T-helper 1 cell treated with Interleukin-12 subunit alpha and Interleukin-12 subunit beta and Interleukin-4 antibody, amounts not matched to agents 30 ng/mL and 1 ng/mL, for 36 hours (primary cell): ENCODE data around the gene PARP4. TPM values are rescaled to one million over a fixed set of nuclear protein-coding genes. Genes with fewer than 3 reads are reported as not detected.
"Not testable (repeated sequence)": the region's sequence is repeated elsewhere in the genome, so short reads cannot be mapped to it uniquely, and the experiment has no call there.

ENCODE experiments used
- intact Hi-C: fragments of 100-400 bp; cut with micrococcal nuclease; formaldehyde crosslinking; loops from one replicate; pipeline ENCODE4 v1.15.1; 2024
- total RNA-seq: library from RNA; stranded (reverse); gene quantifications from 2 replicates; pipeline ENCODE4 v1.2.3, GENCODE V29; 2022

The PARP4 gene
- total RNA-seq, 1 donor from 2014 or later: 69.6 TPM

DNA sequence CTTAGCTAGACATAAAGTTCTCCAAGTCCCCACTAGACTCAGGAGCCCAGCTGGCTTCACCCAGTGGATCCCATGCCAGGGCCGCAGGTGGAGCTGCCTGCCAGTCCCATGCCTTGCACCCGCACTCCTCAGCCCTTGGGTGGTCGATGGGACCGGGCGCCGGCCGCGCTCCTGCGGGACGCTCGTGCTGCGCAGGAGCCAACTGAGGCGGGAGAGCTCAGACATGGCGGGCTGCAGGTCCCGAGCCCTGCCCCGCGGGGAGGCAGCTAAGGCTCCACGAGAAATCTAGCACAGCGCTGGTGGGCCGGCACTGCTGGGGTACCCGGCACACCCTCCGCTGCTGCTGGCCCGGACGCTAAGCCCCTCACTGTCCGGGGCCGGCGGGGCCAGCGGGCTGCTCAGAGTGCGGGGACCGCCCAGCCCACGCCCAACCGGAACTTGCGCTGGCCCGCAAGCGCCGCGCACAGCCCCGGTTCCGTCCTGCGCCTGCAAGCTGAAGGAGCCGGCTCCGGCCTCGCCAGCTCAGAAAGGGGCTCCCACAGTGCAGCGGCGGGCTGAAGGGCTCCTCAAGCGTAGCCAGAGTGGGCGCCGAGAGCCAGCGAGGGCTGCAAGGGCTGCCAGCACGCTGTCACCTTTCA lies 5.8 kb downstream of the PARP4 start:
- intact Hi-C loops: no loop called here

DNA sequence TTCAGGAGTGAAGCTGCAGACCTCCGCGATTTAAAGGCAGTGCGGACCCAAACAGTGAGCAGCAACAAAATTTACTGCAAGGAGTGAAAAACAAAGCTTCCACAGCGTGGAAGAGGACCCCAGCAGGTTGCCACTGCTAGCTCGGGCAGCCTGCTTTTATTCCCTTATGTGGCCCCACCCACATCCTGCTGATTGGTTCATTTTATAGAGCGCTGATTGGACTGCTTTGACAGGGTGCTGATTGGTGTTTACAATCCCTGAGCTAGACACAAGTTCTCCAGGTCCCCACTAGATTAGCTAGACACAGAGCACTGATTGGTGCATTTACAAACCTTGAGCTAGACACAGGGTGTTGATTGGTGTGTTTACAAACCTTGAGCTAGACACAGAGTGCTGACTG lies 6.3 kb downstream of the PARP4 start:
- intact Hi-C loops: not testable (repeated sequence)

DNA sequence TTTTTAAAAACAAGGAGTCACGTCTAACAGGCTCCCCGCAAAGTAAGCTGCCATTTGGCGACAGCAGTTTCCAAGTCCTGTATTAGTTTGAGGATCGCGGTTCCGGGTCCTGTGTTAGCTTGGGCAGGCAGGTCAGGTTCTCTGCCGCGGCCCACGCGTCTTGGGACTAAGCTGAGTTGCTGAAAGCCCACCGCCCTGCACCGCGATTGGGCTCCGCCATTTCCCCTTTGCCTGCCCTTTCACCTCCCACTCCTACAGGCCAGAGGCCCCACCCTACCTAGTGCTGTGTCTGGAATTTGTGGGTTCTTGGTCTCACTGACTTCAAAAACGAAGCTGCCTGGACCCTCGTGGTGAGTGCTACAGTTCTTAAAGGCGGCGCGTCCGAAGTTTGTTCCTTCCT lies 6.8 kb downstream of the PARP4 start:
- intact Hi-C loops: no loop called here

DNA sequence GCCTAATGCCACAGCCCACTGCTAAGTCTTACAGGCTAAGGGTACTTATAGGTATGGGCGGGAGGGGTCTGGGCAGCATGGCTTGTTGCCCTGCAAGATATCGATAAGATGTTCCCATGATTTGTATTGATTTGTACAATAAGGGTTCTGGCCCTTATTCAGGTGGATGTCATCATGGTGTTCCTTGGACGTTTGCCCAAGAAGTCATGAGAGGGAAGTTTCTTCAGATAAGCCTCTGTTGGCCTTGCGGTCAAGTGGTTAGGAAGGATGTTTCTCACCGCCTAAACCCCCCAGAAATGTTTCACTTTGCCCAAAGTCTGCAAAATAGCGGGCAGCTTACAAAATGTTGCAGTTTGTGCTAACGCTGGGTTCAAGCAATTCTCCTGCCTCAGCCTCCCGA lies 7.3 kb downstream of the PARP4 start:
- intact Hi-C loops: no loop called here

DNA sequence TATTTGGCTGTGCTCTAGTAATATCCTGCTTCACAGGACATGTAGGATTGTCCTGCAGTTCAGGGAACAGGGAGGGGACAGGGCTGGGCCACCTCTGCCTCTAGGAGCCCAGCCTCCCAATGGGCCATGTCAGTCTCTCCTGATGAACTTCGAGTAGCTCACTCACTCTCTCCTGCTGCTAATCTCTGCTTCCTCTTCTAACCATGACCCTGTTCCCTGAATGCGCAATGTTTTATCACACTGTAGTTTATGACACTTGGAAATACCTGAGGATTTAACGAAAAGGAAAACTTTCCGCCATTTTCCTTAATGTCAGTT lies 9.2 kb downstream of the PARP4 start:
- intact Hi-C loops: no loop called here

DNA sequence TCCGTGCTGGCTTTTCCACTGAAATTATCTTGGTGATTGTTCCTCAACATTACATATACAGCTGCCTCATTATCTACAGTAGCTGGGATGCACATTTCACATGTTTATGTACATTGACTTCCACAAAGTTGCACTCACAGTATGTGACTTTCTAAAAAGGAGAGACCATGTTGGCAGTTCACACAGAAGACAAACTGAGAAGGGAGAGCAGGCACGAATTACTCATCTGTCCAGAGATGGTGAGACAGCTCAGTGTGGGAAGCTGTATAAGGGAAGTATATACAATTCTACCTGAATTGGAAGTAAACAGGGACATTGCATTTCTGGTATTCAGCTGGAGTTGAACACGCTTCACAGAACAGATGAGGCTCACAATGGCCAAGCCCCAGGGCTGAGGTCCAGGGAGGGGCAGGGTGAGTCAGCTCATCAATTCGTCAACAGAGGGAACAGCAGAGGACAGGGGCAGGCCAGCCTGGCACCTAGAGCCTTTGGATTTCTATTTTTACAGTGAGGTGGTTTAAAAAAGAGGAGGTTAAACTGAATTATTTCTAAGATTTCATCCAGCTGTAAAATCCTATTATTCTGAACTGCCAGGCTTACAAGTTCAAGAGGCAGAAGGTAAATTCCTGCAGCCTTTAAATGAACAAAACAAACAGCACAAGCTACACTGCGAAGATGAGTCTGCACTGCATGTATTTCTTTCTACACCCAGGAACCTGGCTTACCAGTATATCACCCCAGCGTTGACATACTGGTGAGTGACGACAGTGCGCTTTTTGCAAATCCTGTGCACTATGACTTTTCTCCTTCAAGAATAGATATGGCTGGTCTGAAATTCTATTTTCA lies 9.8 kb downstream of the PARP4 start:
- intact Hi-C loops: no loop called here

DNA sequence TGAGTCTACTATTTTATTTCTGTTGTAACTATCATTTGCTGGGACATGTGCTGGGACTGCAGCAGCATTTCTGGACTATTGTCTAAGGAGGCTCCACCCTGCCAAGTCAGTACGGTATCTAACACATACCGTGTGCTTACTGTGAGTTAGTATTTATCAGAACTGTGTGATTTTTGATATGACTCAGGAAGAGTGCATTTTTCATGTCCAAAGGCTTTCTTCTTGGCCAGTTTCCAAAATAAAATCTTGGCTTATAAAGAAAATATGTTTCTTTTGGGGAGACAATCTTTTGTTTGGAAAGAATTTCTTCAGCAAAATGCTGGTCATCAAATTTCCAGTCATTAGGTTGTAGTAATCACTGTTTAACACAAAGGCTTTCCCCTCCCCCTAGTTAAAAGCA lies 11.6 kb downstream of the PARP4 start:
- intact Hi-C loops: no loop called here

DNA sequence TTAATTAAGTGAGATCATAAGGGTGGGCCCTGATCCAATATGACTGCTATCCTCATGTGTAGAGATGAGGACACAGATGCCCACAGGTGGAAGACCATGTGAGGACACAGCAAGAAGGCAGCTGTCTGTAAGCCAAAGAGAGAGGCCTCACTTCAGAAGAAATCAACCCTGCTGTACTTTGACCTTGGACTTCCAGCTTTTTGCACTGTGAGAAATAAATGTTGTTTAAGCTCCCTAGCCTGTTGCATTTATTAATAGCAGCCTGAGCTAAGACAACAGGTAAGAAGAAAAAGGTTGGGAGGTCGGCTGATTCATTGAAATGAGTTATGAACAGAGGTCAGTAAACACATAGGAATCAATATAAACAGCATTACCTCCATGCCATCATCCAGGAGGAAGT lies 14.8 kb downstream of the PARP4 start:
- intact Hi-C loops: no loop called here

DNA sequence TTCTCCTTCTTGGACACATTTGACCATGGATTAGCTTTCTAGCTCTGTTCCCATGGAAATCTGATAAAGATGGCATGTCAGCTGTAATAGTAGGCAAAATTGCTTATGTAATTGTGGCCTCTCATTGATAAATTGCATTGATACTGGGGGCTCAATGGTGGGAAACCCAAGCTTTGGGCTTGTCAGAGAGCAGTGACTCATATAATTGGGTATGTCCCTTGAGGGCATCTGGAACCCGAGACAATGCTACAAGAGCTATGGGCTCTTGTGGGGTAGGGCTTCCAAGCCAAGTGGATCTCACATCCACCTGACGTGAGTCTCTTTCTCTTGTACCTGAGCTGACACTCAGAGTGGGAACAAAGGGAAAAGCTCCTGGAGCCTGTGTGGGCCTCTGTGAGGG lies 16.3 kb downstream of the PARP4 start:
- intact Hi-C loops: not testable (repeated sequence)

DNA sequence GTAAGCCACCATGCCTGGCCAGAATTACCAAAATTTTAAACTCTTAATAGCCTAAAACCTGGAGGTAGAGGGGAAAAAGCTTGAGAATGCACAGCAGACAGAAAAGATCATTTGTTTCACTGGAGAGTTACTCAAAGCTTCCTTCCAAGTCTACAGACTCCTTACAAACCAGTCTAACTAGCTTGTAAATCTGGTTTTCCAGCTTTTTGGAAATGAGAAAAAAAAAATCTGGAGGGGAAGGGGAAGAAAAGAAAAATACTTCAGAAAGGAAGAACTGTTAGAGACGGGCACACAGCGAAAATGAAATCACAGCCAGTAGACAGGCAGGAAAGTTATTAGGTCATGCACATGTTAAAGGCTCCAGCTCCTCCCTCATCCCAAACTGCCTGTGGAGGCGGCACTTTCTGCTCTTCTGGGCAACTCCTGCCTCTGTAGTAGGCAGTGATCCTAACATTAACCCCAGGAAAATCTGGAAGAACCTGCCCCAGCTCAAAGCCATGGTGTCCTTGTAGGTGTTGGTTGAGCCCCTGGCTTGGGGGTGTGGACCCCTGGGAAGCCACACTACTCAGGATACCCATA lies 17.3 kb downstream of the PARP4 start:
- intact Hi-C loops: no loop called here

DNA sequence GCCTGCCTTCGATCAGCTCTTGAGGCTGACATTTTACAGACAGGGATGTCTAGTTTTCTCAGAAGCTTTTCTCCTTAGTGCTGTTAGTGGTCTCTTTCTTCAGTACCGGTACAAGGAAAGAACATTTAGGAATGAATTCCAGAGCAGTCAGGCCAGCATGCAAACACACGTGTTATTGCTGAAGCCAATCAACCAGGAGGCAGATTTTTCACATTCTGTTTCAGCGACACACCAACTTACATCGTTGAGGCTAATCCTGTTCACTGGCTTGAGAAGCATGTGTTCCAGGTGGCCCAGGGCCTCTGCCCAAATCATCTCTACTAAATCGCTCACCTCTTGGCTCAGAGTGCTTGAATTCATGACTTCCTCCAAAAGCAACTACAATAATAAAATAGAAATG lies 19.2 kb downstream of the PARP4 start:
- intact Hi-C loops: no loop called here

DNA sequence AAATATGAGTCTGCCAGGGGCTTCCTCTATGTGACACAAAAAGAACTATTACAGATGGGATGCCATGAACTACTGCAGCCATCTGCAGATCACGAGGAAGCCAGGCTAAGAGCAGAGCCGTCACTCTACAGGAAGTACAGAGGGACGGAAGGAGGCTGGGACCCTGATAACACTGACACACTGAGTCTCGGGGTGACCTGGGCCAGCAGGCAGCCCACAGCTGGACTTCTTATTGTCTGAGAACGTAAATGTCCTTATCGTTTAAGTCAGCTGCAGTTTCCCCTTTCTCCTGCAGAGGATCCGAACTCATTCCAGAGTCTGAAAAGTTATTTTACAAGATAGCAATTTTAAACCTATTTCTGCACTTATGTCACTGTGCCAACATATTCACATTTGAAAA lies 20.7 kb downstream of the PARP4 start:
- intact Hi-C loops: no loop called here

DNA sequence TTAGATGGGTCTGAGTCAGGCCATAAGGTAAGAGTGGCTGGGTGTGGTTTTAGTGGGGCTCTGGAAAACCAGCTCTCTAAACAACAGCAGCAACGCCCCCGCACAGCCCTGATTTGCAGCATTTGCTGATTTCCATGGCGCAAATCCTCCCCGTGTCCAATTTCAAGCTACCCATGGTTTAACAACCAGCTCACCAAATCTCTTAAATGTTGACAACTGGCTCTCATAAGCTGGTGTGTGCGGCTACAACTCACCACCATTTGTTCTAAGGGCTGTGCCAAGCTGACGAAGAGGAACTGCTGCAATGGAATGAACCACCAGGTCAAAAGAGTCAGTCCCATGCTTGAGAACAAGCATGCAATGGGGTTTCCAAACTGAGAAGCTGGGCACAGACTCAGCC lies 22.9 kb downstream of the PARP4 start:
- intact Hi-C loops: no loop called here

DNA sequence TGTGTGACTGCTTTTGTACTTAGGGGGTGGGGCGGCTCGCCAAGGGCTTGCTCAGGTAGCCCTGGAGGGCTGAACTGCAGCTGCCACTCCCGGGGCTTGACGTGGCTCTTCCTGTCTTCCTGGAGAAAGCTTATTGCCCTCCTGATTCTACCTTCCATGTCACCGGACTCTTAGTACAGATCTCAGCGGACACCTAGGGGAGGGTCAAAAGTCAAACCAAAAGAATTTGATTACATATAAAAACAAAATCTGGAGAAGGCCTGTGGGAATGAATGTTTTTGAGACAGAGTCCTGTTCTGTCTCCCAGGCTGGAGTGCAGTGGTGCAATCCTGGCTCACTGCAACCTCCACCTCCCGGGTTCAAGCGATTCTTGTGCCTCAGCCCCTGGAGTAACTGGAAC lies 24.5 kb downstream of the PARP4 start:
- intact Hi-C loops: not testable (repeated sequence)

DNA sequence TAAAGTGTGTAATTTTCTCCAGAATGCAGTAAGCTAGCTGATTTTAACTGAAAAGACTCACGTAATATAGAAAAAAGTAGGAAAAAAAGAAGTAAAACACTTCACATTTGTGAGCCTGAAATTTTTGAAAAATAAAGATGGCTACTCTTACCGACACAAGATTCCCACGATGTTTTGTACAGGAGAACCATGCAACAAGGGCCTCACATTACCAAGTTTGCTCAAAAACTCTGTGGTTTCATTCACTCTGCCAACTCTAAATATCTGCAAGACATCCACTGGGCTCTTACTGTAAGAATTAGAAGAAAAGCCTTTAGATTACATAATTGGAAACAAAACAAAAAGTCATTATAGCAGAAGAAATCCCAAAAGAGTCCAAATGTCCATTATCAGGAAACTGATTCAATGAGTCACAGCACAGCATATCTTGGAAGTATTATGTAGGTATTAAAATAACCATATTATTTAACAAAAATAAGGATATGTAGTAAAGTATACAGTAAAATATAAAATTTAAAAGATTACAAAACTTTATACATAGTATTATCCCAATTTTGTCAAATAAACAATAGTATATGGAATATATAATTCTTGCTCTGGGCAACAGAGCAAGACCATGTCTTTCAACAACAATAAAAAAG lies 26.4 kb downstream of the PARP4 start:
- intact Hi-C loops: not testable (repeated sequence)

DNA sequence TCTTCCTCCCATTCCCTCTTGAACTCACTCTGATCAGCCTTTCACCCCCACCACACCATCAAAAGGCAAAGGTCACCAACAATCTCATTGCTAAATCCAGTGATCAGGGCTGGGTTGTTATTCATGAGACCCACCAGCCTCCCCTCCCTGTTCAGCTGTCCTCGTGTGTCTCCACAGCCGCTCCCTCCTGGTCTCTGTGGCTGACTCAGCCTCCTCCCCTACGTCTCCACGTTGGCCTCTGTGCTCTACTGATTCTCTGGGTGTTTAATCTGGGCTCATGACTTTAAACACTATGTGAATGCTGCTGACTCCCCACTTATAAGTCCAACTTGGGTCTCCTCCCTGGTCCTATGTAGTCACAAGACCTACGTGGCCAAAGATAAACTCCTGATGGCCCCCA lies 38.9 kb downstream of the PARP4 start:
- intact Hi-C loops: no loop called here

DNA sequence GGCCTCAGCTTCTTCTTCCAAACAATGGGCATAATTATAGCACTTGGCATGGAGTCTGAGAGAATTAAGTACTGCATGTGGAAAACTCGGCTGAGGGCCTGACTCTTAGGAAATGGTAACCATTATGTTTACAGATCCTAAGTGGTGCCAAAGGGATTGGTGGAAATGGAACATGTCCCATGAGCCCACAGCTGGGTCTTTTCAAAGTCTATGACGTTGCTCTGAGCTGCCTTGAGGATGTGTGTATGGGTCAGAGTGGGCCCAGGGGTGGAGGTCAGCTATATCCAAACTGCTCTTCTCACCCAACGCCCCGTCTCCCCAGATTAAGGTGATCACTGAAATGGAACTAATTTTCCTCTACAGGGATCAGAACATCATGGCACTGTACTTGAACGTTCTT lies 40.4 kb downstream of the PARP4 start:
- intact Hi-C loops: not testable (repeated sequence)

DNA sequence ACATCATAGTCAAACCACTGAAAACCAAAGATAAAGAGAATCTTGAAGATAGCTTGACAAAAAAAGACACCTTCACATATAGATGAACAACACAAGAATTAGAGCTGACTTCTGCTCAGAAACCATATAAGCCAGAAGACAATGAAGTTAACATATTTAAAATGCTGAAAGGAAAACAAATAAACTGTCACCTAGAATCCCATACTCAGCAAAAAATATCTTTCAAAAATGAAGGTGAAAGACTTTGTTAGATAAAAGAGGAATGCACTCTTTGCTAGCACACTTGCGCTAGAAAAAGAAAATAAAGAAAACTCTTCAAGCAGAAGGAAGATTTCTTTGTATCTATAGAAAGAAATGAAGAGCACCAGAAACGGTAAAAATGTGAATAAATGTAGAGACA lies 49.5 kb downstream of the PARP4 start:
- intact Hi-C loops: loop anchor here (5.0 kb wide), 1 partner anchor 191 kb away; no protein-coding TSS in a partner anchor

DNA sequence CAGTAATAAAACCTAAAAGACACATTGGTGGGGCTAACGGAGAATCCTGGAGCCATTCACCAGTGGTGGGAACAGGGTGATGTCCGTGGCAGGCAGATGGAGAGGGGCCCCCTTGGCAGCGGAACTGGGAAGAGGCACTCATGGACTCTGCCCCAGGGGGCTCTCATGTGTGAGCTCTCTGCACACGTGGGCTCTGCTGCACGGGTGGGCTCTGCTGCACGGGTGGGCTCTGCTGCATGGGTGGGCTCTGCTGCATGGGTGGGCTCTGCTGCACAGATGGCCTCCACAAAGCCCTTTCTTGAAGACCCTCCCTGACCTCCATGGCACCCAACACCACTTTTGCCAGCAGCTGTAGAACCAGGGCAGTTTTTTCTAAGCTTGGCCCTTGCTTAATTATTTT lies 52.3 kb downstream of the PARP4 start:
- intact Hi-C loops: loop anchor here (5.0 kb wide), 1 partner anchor 188 kb away; no protein-coding TSS in a partner anchor

DNA sequence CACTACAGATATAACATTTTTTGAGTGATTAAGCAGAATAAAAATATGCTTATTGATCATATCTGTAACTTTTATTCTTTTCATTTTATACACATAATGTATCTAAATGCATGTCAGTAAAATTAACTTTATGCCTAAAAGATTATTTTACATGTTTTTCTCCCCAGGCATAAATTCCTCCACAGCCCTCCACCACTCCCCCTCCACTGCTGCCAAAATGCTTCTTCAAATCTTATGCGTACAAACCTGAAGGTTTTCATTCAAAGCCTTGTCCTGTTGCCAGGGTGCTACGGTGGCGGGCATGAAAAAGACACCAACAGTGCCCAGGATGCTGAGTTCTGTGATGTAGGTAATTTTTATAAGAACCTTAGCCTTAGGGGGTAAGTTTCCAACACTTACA lies 52.9 kb downstream of the PARP4 start:
- intact Hi-C loops: loop anchor here (1.0 to 5.0 kb wide), 3 partner anchors 52 to 269 kb away; no protein-coding TSS in a partner anchor

DNA sequence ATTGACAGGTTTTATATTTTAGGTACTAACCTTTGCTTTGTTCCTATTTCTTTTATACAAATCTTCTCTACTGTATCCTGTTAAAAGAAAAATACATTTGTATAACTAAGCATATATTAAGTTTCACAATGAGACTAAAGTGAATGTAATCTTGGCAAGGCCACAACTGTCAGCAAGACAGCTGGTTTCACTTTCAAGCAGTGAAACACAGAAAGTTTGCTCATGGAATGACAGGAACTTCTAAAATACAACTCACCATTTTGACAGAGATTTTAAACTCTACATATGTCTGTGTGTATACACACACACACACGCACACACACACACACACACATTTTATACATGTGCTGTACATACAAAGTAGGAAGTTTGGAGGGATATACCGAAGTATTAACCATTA lies 53.3 kb downstream of the PARP4 start:
- intact Hi-C loops: loop anchor here (1.0 kb wide), 2 partner anchors 52 to 269 kb away; no protein-coding TSS in a partner anchor

DNA sequence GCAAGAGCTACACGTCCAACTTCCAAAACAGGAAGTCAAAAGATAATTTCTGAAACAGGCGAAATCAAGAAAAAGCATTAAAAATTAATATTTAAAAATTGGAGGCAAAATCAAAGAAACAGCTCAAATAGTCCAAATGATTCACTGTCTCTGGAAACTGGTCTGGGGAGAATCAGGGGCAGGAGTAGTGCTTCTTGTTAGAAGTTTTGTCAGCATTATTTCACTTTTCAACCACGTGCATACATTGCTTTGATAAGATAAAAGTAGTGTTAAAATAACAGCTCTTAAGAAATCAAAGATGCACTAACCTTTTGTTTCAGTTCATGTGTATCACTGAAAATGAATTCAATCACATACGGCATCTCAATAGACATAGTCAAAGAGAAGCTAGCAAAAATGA lies 53.8 kb downstream of the PARP4 start:
- intact Hi-C loops: loop anchor here (1.0 kb wide), 2 partner anchors 53 to 270 kb away; no protein-coding TSS in a partner anchor
